AG10803 (cell line): ENCODE results near the gene PGGHG.
A peak's percentile ranks its signal among the peaks of the same experiment; 100 is the strongest.
"Not testable (repeated sequence)": the region's sequence is repeated elsewhere in the genome, so short reads cannot be mapped to it uniquely, and the experiment has no call there.

ENCODE experiments used
- DNase-seq: peaks from one replicate; pipeline ENCODE4 v3.0.0; 2010; ENCODE audit warnings: low read depth
- H3K4me3 ChIP-seq: 2 replicates; pipeline ENCODE4 v1.5.1; 2011; ENCODE audit warnings: mild to moderate bottlenecking, low read length, control low read depth
- TF ChIP-seq, protein P1 (sequence below): conservative IDR thresholded peaks from 2 replicates; pipeline ENCODE4 v1.5.1; 2011; ENCODE audit warnings: mild to moderate bottlenecking, low read length, control low read depth, inconsistent platforms

The PGGHG gene

GRCh38 chr11:316031-316701, 27.2 kb downstream of the PGGHG start:
- DNase-seq: no peak
- H3K4me3 ChIP-seq: peak overlapping the region; percentile 46
- TF ChIP-seq, protein P1, sequence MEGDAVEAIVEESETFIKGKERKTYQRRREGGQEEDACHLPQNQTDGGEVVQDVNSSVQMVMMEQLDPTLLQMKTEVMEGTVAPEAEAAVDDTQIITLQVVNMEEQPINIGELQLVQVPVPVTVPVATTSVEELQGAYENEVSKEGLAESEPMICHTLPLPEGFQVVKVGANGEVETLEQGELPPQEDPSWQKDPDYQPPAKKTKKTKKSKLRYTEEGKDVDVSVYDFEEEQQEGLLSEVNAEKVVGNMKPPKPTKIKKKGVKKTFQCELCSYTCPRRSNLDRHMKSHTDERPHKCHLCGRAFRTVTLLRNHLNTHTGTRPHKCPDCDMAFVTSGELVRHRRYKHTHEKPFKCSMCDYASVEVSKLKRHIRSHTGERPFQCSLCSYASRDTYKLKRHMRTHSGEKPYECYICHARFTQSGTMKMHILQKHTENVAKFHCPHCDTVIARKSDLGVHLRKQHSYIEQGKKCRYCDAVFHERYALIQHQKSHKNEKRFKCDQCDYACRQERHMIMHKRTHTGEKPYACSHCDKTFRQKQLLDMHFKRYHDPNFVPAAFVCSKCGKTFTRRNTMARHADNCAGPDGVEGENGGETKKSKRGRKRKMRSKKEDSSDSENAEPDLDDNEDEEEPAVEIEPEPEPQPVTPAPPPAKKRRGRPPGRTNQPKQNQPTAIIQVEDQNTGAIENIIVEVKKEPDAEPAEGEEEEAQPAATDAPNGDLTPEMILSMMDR: no peak

DNA sequence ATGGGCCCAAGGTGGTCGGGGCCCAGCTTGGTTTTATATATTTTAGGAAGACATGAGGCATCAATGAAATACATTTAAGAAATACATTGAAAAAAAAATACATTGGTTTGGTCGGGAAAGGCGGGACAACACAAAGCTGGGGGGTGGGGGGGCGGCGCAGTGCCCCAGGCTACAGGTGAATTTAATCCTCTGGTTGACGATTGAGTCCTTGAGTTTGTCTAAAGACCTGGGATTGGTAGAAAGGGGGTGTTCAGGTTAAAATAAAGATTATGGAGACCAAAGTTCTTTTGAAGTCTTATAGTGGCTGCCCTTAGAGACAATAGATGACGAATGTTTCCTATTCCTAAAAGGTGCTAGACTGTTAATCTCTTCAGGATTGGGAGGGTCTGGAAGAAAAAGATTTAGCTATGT, 28.0 kb downstream of the PGGHG start:
- TF ChIP-seq, protein P1: no peak
- no peak overlapping the region for H3K4me3 ChIP-seq
- DNase-seq: no peak

DNA sequence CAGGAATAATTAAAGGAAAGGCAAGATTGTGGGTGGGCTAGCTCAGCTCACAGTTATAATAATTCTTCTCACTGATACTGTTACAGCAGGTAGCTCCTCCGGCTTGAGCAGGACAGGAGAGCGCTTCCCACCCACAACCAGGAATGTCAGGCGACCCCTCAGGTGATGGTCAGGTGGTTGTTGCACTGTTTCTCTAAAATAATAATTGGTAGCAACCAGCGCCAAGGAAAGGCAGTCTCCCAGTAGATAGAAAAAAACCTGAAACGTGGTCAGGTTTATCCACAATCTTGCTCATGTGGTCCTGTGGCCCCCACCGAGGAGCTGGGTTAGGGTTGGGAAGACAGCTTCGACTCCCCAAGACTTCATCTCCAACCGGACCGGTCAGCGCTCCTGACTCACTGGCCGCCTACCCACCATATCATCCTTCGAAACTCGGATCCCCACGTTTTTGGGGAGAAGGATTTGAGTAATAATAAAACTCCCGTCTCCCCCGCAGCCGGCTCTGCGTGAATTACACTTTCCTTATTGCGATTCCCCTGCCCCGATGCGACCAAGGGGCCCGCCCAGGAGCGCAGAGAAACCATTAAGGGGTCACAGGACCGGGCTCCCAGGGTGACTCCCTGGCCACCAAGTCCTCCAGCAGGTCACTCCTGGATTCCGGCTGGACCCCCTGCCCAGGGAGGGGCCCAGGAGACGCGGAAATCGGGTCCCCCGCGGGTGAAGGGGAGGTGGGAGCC, 28.9 kb downstream of the PGGHG start:
- peak overlapping the region; percentile 37 for H3K4me3 ChIP-seq
- not testable (repeated sequence) for DNase-seq

DNA sequence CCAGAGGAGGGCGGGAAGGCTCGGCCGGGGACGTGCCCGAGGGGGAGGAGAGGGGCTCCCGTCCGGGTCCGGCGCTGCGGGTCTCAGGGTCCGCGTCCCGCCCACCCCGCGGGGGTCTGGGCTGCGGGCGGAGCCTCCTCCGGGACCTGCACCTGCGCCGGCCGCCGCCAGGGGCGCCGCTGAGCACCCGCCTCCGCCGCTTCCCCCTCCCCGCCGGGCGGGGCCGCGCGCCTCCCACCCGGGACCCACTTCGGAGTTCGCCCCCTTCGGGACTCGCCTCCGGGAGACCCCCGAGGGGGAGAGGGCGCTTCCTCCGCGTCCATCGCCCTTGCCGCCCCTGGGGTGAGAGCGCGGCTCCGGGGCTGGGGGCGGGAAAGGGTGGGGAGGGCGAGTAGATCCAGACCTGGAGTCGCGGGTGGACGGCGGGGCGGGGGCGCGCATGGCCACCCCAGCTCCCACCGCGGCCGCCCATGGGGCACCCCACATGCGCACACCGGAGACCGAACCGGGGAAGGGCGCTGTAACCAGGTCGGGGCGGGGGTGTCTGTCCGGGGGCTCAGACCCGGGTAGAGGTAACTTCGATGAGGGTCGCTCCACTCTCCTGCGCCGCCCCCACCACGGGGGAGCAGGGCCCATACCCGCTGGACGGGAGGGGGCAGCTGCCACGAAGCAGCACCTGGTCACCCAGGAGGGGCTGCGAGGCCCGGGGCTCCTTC, 29.6 kb downstream of the PGGHG start:
- DNase-seq: not testable (repeated sequence)
- H3K4me3 ChIP-seq: peak overlapping the region; percentile 57

- TF ChIP-seq, protein P1: 0 out of 2 replicates have a peak, but pooled peaks have one; percentile 6
- peak overlapping the region; percentile 87 for H3K4me3 ChIP-seq
- DNase-seq: not testable (repeated sequence)
These were observed 30.4 kb downstream of the PGGHG start for GRCh38 chr11:319121-319887.

GRCh38 chr11:319888-320273, 31.0 kb downstream of the PGGHG start:
- H3K4me3 ChIP-seq: peak overlapping the region; percentile 87
- not testable (repeated sequence) for DNase-seq

GRCh38 chr11:324156-324555, 35.2 kb downstream of the PGGHG start:
- DNase-seq: no peak
- TF ChIP-seq, protein P1: no peak
- H3K4me3 ChIP-seq: no peak overlapping the region

- DNase-seq, H3K4me3 ChIP-seq: not testable (repeated sequence)
These were observed 35.9 kb downstream of the PGGHG start for GRCh38 chr11:324593-325517.
